D721Med (cell line): Measurements from ENCODE around the gene TMUB1.
"Not testable (repeated sequence)": the region's sequence is repeated elsewhere in the genome, so short reads cannot be mapped to it uniquely, and the experiment has no call there.

ENCODE experiments used
- DNase-seq: peaks from one replicate; pipeline ENCODE4 v3.0.0; 2011; ENCODE audit warnings: low spot score; ENCODE audit not compliant: insufficient read length
- FAIRE-seq: peaks from 2 replicates; lab custom pipeline; 2011; peaks lifted over from hg19 to GRCh38; lab: Jason Lieb, UNC
- TF ChIP-seq, protein P1 (sequence below): IDR thresholded peaks from 2 replicates; pipeline ENCODE4 v1.5.1; 2012; ENCODE audit warnings: mild to moderate bottlenecking, control low read depth; ENCODE audit not compliant: insufficient read depth; ENCODE audit errors: missing control alignments

TMUB1 gene

DNA sequence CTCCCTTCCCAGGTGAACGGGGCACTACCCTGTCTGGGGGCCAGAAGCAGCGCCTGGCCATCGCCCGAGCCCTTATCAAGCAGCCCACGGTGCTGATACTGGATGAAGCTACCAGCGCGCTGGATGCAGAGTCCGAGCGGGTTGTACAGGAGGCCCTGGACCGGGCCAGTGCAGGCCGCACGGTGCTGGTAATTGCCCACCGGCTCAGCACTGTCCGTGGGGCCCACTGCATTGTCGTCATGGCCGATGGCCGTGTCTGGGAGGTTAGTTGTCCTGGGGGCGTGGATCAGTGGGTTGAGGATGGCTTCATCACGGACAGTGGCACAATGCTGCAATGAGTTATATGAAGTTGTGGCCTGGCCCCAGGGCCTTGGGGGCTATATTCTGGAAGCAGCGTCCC, 39.3 kb downstream of the TMUB1 start:
- TF ChIP-seq, protein P1, sequence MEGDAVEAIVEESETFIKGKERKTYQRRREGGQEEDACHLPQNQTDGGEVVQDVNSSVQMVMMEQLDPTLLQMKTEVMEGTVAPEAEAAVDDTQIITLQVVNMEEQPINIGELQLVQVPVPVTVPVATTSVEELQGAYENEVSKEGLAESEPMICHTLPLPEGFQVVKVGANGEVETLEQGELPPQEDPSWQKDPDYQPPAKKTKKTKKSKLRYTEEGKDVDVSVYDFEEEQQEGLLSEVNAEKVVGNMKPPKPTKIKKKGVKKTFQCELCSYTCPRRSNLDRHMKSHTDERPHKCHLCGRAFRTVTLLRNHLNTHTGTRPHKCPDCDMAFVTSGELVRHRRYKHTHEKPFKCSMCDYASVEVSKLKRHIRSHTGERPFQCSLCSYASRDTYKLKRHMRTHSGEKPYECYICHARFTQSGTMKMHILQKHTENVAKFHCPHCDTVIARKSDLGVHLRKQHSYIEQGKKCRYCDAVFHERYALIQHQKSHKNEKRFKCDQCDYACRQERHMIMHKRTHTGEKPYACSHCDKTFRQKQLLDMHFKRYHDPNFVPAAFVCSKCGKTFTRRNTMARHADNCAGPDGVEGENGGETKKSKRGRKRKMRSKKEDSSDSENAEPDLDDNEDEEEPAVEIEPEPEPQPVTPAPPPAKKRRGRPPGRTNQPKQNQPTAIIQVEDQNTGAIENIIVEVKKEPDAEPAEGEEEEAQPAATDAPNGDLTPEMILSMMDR: no peak
- DNase-seq (no peak), FAIRE-seq (no peak)

DNA sequence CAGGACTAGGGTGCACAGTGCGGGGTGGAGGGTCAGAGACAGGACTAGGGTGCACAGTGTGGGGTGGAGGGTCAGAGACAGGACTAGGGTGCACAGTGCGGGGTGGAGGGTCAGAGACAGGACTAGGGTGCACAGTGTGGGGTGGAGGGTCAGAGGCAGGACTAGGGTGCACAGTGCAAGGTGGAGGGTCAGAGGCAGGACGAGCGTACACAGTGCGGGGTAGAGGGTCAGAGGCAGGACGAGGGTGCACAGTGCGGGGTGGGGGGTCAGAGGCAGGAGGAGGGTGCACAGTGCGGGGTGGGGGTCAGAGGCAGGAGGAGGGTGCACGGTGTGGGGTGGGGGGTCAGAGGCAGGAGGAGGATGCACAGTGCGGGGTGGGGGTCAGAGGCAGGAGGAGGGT, 39.8 kb downstream of the TMUB1 start:
- not testable (repeated sequence) for FAIRE-seq, DNase-seq

DNA sequence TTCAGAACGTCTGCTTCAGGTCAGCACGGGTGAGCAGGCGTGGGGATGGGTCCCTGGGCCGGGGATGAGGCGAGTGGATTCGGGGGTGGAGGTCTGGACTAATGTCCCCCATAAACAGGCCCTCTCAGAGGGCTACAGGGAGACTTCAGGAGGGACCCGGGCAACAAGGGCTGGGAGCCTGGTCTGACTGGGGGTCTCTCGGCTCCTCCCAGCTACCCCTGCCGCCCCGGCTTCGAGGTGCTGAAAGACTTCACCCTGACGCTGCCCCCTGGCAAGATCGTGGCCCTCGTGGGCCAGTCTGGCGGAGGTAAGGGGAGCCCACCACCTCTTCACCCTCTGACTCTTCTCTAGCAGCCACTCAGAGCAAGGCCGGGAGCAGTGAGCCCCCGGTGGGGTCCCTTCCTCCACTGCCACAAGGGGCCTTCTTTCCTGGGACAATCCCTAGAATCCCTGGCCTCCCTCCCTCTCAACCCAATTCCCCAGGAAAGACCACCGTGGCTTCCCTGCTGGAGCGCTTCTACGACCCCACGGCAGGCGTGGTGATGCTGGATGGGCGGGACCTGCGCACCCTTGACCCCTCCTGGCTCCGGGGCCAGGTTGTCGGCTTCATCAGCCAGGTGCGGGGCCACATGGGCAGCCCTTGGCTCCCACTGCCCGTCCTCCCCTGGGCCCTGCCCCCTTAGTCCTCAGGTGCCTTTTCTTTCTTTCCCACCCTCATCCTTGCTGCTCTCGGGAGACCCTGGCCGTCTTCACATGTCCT, 42.5 kb downstream of the TMUB1 start:
- TF ChIP-seq, protein P1: no peak
- no peak for DNase-seq
- no peak for FAIRE-seq

DNA sequence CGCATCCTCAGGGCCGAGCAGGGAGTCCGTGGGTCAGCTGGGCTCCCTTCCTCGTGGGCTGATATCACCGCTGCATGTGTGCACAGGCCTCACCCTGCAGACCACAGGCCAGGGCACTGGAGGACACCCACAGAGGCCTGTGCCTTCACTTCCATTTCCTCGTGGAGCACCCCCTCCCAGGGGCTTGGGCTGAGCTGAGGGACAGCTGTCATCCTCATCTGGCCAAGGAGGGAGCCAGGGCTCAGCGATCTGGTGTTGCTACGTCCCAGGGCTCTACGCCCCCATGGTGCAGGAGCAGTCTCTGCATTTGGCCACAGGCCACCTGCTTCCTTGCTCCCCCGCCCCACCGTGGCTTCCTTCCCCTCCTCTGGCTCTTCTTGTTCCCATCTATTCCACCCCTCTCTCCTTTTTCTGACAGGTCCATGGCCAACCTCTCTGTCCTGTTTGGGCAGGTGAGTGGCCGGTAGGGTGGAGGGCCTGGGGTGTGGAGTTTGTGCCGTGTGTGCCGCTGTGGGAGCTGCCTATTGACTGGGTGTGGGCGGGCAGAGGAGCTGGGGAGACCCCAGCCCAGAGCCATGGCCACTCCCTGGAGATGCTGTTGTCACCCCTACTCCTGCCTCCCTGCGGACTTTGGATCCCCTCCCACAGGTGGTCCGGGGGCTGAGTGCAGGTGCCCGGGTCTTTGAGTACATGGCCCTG, 43.3 kb downstream of the TMUB1 start:
- TF ChIP-seq, protein P1: no peak
- FAIRE-seq: no peak
- DNase-seq: no peak

DNA sequence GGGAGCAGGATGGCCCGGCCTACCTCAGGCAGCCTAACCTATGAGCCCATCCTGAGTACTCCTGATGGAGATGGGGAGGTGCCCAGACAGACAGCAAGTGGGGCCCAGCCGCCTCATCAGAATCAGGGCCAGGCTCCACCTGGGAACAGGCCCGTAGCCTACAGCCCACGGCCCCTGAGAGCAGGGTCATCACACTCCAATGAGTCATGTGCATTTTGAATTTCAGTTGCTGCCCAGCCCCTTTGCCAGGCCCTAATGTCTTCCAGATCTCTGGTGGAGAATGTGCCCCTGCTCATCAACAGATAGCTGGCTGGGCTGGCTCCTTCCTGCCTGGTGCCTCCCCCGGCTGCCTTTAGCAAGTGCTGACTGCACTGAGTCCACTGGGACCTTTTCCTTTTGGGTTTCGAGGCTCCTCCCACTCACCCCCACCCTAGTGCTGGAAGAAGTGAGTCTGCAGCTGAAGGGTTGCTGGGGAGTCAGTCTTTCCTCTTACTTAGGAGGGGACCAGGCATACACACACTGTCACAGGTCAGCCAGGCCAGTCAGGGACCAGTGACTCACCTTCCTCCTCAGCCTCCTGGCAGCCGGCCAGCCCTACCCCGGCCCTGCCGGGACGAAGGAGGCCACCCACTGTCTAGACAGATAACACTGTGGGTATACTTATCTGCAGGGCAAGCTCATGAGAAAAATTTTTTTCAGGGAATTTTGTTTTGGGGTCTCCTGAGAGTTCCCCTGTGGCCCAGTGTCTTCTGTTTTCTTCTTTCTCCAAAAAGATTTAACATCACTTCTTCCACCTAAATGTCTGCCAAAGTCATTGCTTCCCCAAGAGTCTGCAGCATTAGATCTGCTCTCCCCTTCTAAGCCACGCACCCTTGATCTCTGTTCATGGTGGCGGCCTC, 44.1 kb downstream of the TMUB1 start:
- FAIRE-seq (no peak), DNase-seq (no peak)
- TF ChIP-seq, protein P1: no peak

DNA sequence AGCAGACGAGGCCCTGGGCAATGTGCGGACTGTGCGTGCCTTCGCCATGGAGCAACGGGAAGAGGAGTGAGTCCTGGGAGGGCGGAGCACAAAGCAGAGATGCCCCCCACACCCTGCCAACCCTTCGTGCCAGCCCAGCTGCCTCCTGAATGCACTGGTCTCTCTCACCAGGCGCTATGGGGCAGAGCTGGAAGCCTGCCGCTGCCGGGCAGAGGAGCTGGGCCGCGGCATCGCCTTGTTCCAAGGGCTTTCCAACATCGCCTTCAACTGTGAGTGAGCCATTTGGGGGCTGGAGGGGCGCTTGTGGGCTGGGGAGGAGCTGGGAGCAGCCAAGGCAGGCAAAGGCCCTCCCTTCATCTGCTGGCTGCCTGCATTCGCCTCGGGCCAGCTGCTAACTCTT, 47.4 kb downstream of the TMUB1 start:
- DNase-seq: no peak
- FAIRE-seq: no peak
- TF ChIP-seq, protein P1: no peak

DNA sequence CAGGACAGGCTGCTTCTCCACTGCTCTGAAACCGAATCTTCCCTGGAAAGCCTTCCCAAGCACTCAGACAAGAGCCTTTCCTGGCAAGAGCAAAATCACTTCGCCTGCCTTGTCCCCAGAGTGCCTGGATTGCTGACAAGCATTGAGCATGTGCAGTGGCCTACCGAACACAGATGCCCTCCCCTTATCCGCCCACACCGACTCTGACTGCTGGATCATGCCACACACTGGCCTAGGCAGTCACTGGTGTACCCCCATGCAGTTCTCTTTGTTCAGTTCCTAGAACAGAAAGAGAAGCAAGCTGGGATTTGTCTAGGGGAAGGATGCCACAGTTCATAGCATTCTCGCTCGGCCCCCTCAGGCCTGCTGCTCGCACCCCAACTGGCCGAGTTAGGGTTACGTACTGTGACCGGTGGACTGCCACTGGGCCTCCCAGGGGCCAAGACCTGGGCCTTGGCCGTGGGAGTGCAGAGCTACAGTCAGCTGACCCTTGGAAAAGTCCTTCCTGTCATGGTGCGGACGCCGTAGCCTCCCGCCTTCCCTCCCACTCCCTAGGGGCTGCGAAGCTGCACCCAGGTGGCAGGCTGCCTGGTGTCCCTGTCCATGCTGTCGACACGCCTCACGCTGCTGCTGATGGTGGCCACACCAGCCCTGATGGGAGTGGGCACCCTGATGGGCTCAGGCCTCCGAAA, 48.1 kb downstream of the TMUB1 start:
- FAIRE-seq (no peak), DNase-seq (no peak)
- TF ChIP-seq, protein P1: no peak
